ENCODE results near the gene DNASE1. TPM values are rescaled to one million over a fixed set of nuclear protein-coding genes. Genes with fewer than 3 reads are reported as not detected.

The DNASE1 gene
- total RNA-seq, 1 donor from 2014 or later: 23.1 TPM

- Mint-ChIP-seq H3K27me3 (ENCODE audit: unreplicated experiment) (no peaks in the 10 kb centered on the region), H3K27ac (ENCODE audit: unreplicated experiment) (peak overlapping the region; percentile 66), H3K4me3 (ENCODE audit: unreplicated experiment) (no peak overlapping the region), H3K36me3 (ENCODE audit: unreplicated experiment) (peaks cover 2% of the 10 kb centered on the region), H3K4me1 (ENCODE audit: unreplicated experiment) (peaks cover 27% of the 10 kb centered on the region), H3K9me3 (ENCODE audit: unreplicated experiment) (no peaks in the 10 kb centered on the region)
- no peak for TF ChIP-seq CTCF (IDR thresholded peaks at IDR 0.05)
- peak; percentile 78 for DNase-seq (ENCODE audit: extremely low spot score, unreplicated experiment)
Measured at GRCh38 chr16:3642397-3643094, 11.9 kb upstream of the DNASE1 start.

GRCh38 chr16:3643095-3643730 is 11.3 kb upstream of the DNASE1 start:
- no peak overlapping the region for H3K4me3 Mint-ChIP-seq (ENCODE audit: unreplicated experiment)
- DNase-seq (ENCODE audit: extremely low spot score, unreplicated experiment): peak; percentile 67

GRCh38 chr16:3645108-3645503 is 9.4 kb upstream of the DNASE1 start:
- Mint-ChIP-seq H3K9me3 (ENCODE audit: unreplicated experiment) (no peaks in the 10 kb centered on the region), H3K27ac (ENCODE audit: unreplicated experiment) (no peak overlapping the region), H3K4me1 (ENCODE audit: unreplicated experiment) (peaks cover 25% of the 10 kb centered on the region), H3K4me3 (ENCODE audit: unreplicated experiment) (no peak overlapping the region), H3K36me3 (ENCODE audit: unreplicated experiment) (peaks cover 2% of the 10 kb centered on the region), H3K27me3 (ENCODE audit: unreplicated experiment) (no peaks in the 10 kb centered on the region)
- TF ChIP-seq CTCF (IDR thresholded peaks at IDR 0.05): no peak
- peak; percentile 51 for DNase-seq (ENCODE audit: extremely low spot score, unreplicated experiment)

More at GRCh38 chr16:3643095-3643730, 11.3 kb upstream of the DNASE1 start:
- no peaks in the 10 kb centered on the region for H3K9me3 Mint-ChIP-seq (ENCODE audit: unreplicated experiment)
- H3K27ac Mint-ChIP-seq (ENCODE audit: unreplicated experiment): peak overlapping the region; percentile 66
- no peaks in the 10 kb centered on the region for H3K27me3 Mint-ChIP-seq (ENCODE audit: unreplicated experiment)
- H3K36me3 Mint-ChIP-seq (ENCODE audit: unreplicated experiment): peaks cover 2% of the 10 kb centered on the region
- TF ChIP-seq CTCF (IDR thresholded peaks at IDR 0.05): no peak
- H3K4me1 Mint-ChIP-seq (ENCODE audit: unreplicated experiment): peaks cover 25% of the 10 kb centered on the region

- H3K36me3 Mint-ChIP-seq (ENCODE audit: unreplicated experiment): peaks cover 2% of the 10 kb centered on the region
- H3K27me3 Mint-ChIP-seq (ENCODE audit: unreplicated experiment): no peaks in the 10 kb centered on the region
- no peak overlapping the region for H3K4me3 Mint-ChIP-seq (ENCODE audit: unreplicated experiment)
- DNase-seq (ENCODE audit: extremely low spot score, unreplicated experiment): peak; percentile 79
- no peaks in the 10 kb centered on the region for H3K9me3 Mint-ChIP-seq (ENCODE audit: unreplicated experiment)
- H3K27ac Mint-ChIP-seq (ENCODE audit: unreplicated experiment): peak overlapping the region; percentile 48
- peaks cover 25% of the 10 kb centered on the region for H3K4me1 Mint-ChIP-seq (ENCODE audit: unreplicated experiment)
- no peak for TF ChIP-seq CTCF (IDR thresholded peaks at IDR 0.05)
Measured at GRCh38 chr16:3645504-3646347, 8.8 kb upstream of the DNASE1 start.

All from osteocyte (in vitro differentiated cells).